ENCODE measurements around the gene CSNK1G2. TPM values are rescaled to one million over a fixed set of nuclear protein-coding genes. Genes with fewer than 3 reads are reported as not detected.

Gene CSNK1G2
- total and polyA plus RNA-seq, 2 experiments from 2014 or later = 56.8 to 82.5 TPM

GRCh38 chr19:1911995-1912394, 29.0 kb upstream of the CSNK1G2 start:
- H3K27me3 ChIP-seq = no peaks in the 10 kb centered on the region
- peaks cover 50% of the 10 kb centered on the region for H4K20me1 ChIP-seq (ENCODE audit: insufficient read depth, poor library complexity, severe bottlenecking)
- TF ChIP-seq, protein P1, sequence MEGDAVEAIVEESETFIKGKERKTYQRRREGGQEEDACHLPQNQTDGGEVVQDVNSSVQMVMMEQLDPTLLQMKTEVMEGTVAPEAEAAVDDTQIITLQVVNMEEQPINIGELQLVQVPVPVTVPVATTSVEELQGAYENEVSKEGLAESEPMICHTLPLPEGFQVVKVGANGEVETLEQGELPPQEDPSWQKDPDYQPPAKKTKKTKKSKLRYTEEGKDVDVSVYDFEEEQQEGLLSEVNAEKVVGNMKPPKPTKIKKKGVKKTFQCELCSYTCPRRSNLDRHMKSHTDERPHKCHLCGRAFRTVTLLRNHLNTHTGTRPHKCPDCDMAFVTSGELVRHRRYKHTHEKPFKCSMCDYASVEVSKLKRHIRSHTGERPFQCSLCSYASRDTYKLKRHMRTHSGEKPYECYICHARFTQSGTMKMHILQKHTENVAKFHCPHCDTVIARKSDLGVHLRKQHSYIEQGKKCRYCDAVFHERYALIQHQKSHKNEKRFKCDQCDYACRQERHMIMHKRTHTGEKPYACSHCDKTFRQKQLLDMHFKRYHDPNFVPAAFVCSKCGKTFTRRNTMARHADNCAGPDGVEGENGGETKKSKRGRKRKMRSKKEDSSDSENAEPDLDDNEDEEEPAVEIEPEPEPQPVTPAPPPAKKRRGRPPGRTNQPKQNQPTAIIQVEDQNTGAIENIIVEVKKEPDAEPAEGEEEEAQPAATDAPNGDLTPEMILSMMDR (IDR thresholded peaks at IDR 0.05; ENCODE audit: poor library complexity) = no peak
- no peak for TF ChIP-seq EZH2phosphoT487 (IDR thresholded peaks at IDR 0.05; ENCODE audit: low read depth, severe bottlenecking, unreplicated experiment)
- TF ChIP-seq EZH2 (IDR thresholded peaks at IDR 0.05; ENCODE audit: borderline replicate concordance) = no peak
- peaks cover 74% of the 10 kb centered on the region for H3K79me2 ChIP-seq
- H3K4me2 ChIP-seq = no peak overlapping the region
- no peaks in the 10 kb centered on the region for H3K9me2 ChIP-seq (replicated peaks; ENCODE audit: insufficient read depth)
- H2AFZ ChIP-seq = no peak overlapping the region
- no peak overlapping the region for H3K4me3 ChIP-seq
- H3K27ac ChIP-seq = no peak overlapping the region
- H3K9me3 ChIP-seq (ENCODE audit: low read depth) = no peaks in the 10 kb centered on the region
- no peak for DNase-seq (ENCODE audit: low spot score)
- WGBS (ENCODE audit: low lambda C conversion rate, missing lambda C conversion rate) = 98% methylated on average over 28 of the region's 37 CpGs
- peaks cover 6% of the 10 kb centered on the region for H3K4me1 ChIP-seq (ENCODE audit: insufficient read depth)
- no peaks in the 10 kb centered on the region for H3K36me3 ChIP-seq (replicated peaks; ENCODE audit: insufficient read depth, low read depth)

- Histone ChIP-seq H3K79me2 (peaks cover 65% of the 10 kb centered on the region), H3K27ac (no peak overlapping the region), H3K36me3 (replicated peaks; ENCODE audit: insufficient read depth, low read depth) (no peaks in the 10 kb centered on the region), H3K9me3 (ENCODE audit: low read depth) (no peaks in the 10 kb centered on the region), H4K20me1 (ENCODE audit: insufficient read depth, poor library complexity, severe bottlenecking) (peaks cover 45% of the 10 kb centered on the region), H3K9me2 (replicated peaks; ENCODE audit: insufficient read depth) (no peaks in the 10 kb centered on the region), H3K4me2 (no peak overlapping the region), H3K4me1 (ENCODE audit: insufficient read depth) (peaks cover 3% of the 10 kb centered on the region), H2AFZ (no peak overlapping the region), H3K27me3 (no peaks in the 10 kb centered on the region), H3K4me3 (no peak overlapping the region)
- no peak for TF ChIP-seq EZH2 (IDR thresholded peaks at IDR 0.05; ENCODE audit: borderline replicate concordance)
- TF ChIP-seq, protein P1 (IDR thresholded peaks at IDR 0.05; ENCODE audit: poor library complexity) = no peak
- TF ChIP-seq EZH2phosphoT487 (IDR thresholded peaks at IDR 0.05; ENCODE audit: low read depth, severe bottlenecking, unreplicated experiment) = no peak
- 98% methylated on average over 60 of the region's 77 CpGs for WGBS (ENCODE audit: low lambda C conversion rate, missing lambda C conversion rate)
- no peak for DNase-seq (ENCODE audit: low spot score)
Observed at GRCh38 chr19:1912760-1913505, 28.0 kb upstream of the CSNK1G2 start.

DNA sequence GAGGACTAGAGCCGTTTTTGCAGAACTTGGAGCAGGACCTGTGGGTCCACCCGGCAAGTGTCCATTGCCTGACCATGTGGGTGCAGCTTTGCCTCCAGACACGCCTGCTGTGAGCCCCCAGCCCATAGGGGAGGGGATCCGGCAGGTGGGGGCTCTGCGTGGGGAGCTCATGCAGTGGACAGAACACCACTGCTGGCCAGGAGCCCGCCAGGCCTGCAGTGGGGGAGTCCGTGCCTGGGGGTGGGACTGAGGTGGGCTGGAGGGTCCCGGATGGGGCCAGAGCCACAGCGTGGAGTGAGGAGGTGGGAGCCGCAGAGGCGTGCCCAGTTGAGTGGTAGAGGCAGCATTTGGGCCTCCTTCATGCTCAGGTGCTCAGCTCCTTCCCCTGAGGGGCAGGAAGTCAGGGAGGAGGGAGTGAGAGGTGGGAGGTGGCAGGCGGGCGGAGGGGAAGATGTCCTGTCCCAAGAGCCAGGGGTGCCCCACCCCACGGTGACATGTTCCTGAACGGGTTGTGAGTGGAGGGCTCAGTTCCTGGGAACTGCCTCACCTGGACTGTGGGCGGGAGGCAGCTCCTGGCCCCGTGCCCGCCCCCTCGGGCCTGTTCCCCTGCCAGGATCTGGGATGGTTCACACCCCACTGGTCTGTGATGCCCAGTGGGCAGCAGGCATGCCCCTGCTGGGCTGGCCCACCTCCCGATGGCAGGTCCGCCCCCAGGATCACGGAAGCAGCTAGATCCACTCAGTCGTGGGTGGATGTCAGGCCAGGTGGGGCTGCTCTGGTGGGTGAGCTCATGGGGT, 27.0 kb upstream of the CSNK1G2 start:
- Histone ChIP-seq H4K20me1 (ENCODE audit: insufficient read depth, poor library complexity, severe bottlenecking) (peaks cover 36% of the 10 kb centered on the region), H3K4me3 (no peak overlapping the region), H2AFZ (no peak overlapping the region), H3K36me3 (replicated peaks; ENCODE audit: insufficient read depth, low read depth) (no peaks in the 10 kb centered on the region), H3K9me2 (replicated peaks; ENCODE audit: insufficient read depth) (no peaks in the 10 kb centered on the region), H3K79me2 (peaks cover 54% of the 10 kb centered on the region), H3K4me1 (ENCODE audit: insufficient read depth) (peaks cover 3% of the 10 kb centered on the region), H3K4me2 (no peak overlapping the region), H3K27me3 (no peaks in the 10 kb centered on the region), H3K9me3 (ENCODE audit: low read depth) (no peaks in the 10 kb centered on the region), H3K27ac (no peak overlapping the region)
- WGBS (ENCODE audit: low lambda C conversion rate, missing lambda C conversion rate) = 97% methylated on average over 14 of the region's 23 CpGs
- TF ChIP-seq EZH2 (IDR thresholded peaks at IDR 0.05; ENCODE audit: borderline replicate concordance) = no peak
- TF ChIP-seq, protein P1 (IDR thresholded peaks at IDR 0.05; ENCODE audit: poor library complexity) = no peak
- TF ChIP-seq EZH2phosphoT487 (IDR thresholded peaks at IDR 0.05; ENCODE audit: low read depth, severe bottlenecking, unreplicated experiment) = no peak
- DNase-seq (ENCODE audit: low spot score) = no peak

Measured in hepatocyte (in vitro differentiated cells).